Dermis microvascular lymphatic vessel endothelial cell (primary cell): ENCODE results near the gene AQP3. TPM values are rescaled to one million over a fixed set of nuclear protein-coding genes. Genes with fewer than 3 reads are reported as not detected.
A peak's percentile ranks its signal among the peaks of the same experiment; 100 is the strongest.
"Not testable (repeated sequence)": the region's sequence is repeated elsewhere in the genome, so short reads cannot be mapped to it uniquely, and the experiment has no call there.

Experiments used
- DNase-seq, 2 donors: peaks; one replicate each; pipeline versions ENCODE4 v3.0.0 to v3.0.0-alpha.2; 2010; ENCODE audit warnings: low read depth in 2 of 2
- total RNA-seq: library from RNA; depleted of rRNA; stranded (reverse); fragments of >200 nt; gene quantifications from 2 replicates; pipeline ENCODE4 v1.2.1, GENCODE V29; 2014

Gene AQP3
- total RNA-seq, 1 donor from 2014 or later, result 0.39 TPM

GRCh38 chr9:33465096-33465495 is 17.7 kb upstream of the AQP3 start:
- DNase-seq, result no peak

GRCh38 chr9:33464045-33464636 is 16.7 kb upstream of the AQP3 start:
- DNase-seq, result no peak

DNA sequence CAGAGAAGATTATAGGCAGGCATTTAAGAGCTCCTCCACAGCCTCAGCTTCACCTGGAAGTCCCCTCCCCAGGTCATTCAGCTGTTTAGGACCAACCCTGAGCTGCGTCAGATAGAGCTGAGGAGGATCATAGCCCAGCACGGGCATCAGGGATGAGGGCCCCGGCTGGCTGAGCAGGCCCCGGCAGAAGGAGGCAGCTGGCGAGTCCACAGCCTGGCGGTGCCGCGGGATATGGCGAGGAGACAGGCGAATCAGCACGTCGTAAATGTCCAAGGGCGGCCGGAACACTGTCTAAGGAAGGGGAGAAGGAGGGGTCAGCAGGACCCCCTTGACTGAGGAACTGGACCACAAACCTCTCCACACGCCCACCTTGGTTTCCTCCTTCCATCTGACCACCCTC is 15.8 kb upstream of the AQP3 start:
- no peak for DNase-seq

GRCh38 chr9:33461492-33461891 is 14.1 kb upstream of the AQP3 start:
- no peak for DNase-seq

DNA sequence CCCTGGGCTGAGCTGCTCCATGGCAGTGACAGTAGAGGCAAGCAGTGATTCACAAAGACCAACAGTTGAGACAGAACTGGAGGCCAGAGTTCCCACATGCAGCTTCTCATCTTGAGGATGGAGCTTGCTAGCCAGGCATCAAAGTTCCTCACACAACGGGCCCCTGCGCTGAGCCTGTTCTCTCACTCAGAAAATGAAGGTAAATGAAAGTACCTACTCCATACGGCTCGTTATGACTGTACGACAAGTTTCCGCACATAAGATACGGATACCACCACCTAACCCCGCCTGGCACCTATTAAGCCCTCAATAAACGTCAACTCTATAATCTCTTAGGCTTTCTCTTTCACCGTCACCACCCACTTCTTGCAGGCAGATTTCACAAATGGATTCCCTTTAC is 13.5 kb upstream of the AQP3 start:
- DNase-seq, result no peak

GRCh38 chr9:33459115-33459514 is 11.7 kb upstream of the AQP3 start:
- DNase-seq, result no peak

DNA sequence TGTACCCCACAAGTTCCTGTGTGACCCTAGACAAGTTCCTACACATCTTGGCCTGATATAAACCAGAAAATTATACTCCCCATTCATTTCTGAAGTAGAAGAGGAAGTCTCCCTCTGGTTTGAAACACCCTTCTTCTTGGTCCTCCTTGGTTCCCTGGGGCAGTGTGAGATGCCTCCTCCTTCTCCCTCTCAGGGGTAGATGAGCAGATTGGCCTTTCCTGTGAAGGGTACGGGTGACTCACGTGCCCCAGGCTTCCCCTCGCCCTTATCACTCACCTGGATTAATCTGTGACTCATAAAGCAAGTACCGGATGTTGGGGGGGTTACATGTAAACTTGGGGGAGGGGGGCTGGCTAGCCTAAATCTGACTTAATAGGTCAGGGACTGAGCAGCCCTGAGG is 11.1 kb upstream of the AQP3 start:
- peak in 1 of 2 donors; percentile 62 for DNase-seq

- no peak for DNase-seq
These were observed 8.6 kb upstream of the AQP3 start for GRCh38 chr9:33455945-33456344.

DNA sequence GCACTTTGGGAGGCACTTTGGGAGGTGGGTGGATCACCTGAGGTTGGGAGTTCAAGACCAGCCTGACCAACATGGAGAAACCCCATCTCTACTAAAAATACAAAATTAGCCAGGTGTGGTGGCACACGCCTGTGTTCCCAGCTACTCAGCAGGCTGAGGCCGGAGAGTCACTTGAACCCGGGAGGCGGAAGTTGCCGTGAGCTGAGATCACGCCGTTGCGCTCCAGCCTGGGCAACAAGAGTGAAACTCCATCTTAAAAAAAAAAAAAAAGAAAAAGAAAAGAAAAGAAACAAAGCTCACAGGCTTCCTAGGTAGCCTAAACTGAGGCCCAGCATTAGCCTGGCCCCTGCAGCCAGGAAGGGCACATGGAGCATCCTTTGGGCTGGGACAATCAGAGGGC is 8.1 kb upstream of the AQP3 start:
- not testable (repeated sequence) for DNase-seq

GRCh38 chr9:33454661-33455026 is 7.3 kb upstream of the AQP3 start:
- DNase-seq, result not testable (repeated sequence)

GRCh38 chr9:33453999-33454660 is 6.7 kb upstream of the AQP3 start:
- DNase-seq, result no peak

- no peak for DNase-seq
These were observed 6.0 kb upstream of the AQP3 start for GRCh38 chr9:33453286-33453860.

GRCh38 chr9:33452828-33453271 is 5.5 kb upstream of the AQP3 start:
- peak in 1 of 2 donors; percentile 82 for DNase-seq

- DNase-seq, result no peak
These were observed 3.3 kb upstream of the AQP3 start for GRCh38 chr9:33450621-33451146.

DNA sequence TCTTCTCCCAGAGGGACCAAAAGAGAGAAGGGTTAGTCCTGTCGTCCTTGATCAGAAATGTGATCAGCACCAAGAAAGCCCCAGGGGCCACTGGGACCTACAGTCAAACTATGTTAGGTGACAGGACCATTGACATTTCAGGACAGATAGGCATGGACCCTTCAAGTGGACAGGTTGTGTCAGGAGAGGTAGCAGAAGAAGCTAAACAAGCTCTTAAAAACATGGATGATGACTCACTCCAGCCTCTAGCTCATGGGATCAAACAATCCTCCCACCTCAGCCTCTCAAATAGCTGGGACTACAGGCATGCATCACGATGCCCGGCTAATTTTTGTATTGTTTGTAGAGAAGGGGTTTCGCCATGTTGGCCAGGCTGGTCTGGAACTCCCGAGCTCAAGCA is 2.3 kb upstream of the AQP3 start:
- no peak for DNase-seq

DNA sequence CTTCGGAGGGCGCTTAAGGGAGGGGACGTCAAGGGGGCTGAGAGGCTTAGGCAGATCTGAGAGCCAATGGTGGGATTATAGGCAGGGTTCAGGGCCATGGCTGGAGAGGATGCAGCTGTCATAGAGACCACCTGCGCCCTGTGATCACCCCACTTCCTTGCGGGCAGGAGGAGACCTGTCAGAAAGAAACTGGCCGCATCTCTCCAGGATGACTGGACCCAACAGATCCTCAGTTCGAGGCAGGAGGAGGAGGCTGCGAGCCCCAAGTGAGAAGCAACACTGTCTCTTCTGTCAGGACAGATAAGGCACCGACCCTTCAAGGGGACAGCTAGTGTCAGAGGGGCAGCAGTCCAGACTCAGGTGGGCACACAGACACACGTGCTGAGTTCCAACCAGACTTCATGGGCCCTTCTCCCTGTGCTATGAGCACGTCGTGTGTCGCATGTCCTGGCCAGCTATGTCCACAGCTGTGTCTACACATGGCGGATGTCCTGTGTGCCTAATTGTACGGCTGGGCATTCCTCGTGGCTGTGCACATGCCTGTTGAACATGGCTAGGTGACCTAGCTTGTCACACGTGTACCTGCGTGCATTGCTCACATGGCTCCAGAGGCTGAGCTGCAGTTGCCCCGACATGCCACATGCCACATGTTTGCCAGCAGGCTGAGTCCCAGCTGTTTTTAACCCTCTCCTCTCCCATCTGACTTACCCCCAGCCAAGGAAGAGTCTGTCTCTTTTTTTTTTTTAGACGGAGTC is 583 bp upstream of the AQP3 start:
- no peak for DNase-seq

- DNase-seq, result no peak
These were observed 1.0 kb downstream of the AQP3 start for GRCh38 chr9:33446240-33446945.

DNA sequence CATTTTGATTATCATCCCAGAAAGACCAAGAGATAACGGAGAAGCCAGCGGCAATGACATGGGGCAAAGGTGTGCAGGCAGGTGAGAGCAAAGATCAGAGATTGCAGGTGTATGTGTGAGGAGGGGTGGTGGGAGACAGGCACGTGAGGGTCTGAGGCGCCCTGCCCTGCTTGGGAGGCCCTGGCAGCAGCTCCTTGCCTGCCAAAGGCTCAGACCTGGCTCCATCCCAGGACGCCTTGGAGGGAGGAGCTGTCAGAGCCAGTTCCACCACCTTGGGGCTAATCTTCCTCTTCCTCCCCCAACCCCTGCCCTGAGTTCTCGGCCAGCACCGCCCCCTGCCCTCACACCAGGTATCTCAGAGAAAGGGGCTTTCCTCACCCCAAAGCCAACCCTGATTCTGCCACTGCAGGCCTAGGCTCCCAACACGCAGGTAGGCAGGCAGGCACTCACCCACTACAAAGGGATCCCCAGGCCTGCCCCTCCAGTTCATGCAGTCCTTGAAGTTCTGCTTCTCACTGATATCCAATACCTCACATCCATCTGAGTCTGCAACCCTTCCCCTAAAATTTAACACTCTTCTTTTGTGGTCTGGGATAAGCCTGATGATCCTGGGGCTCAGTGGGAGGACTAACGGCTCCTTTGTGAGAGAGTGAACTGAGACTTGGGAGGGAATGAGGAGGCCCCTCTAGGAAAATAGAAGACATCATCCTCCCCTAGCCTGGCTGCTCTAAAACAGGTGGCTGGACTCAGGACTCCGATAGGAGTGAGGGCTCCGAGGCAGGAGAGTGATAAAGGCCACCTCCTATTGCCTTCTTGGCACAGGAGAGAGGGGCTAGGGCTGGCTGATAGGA is 1.8 kb downstream of the AQP3 start:
- DNase-seq, result no peak

- DNase-seq, result no peak
These were observed 3.8 kb downstream of the AQP3 start for GRCh38 chr9:33443464-33444154.

GRCh38 chr9:33443047-33443446 is 4.3 kb downstream of the AQP3 start:
- peak in 1 of 2 donors; percentile 57 for DNase-seq
